ENCODE results near the gene TRAPPC8.

DNA sequence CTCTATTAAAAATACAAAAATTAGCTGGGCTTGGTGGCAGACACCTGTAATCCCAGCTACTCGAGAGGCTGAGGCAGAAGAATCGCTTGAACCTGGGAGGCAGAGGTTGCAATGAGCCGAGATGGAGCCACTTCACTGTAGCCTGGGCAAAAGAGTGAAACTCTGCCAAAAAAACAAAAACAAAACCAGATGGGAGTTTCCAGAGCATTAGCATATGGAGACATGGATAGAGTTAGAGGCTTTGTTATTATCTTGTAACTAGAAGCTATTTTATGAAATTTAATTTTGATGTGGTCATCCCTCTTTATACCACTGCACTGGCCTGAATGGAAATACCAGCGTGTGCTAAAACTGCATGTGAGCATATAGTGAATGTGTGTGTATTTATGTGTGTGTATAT lies 58.9 kb downstream of the TRAPPC8 start:
- TF ChIP-seq POLR2A (IDR thresholded peaks at IDR 0.05) = no peak
- TF ChIP-seq, protein P1, sequence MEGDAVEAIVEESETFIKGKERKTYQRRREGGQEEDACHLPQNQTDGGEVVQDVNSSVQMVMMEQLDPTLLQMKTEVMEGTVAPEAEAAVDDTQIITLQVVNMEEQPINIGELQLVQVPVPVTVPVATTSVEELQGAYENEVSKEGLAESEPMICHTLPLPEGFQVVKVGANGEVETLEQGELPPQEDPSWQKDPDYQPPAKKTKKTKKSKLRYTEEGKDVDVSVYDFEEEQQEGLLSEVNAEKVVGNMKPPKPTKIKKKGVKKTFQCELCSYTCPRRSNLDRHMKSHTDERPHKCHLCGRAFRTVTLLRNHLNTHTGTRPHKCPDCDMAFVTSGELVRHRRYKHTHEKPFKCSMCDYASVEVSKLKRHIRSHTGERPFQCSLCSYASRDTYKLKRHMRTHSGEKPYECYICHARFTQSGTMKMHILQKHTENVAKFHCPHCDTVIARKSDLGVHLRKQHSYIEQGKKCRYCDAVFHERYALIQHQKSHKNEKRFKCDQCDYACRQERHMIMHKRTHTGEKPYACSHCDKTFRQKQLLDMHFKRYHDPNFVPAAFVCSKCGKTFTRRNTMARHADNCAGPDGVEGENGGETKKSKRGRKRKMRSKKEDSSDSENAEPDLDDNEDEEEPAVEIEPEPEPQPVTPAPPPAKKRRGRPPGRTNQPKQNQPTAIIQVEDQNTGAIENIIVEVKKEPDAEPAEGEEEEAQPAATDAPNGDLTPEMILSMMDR (IDR thresholded peaks at IDR 0.05) = no peak
